Trophoblast cell (in vitro differentiated cells and primary cell): ENCODE results near the gene CST3.

Experiments
- DNase-seq, 2 donors: peaks; one replicate each; pipeline ENCODE4 v3.0.0-alpha.2; 2016
- H2AFZ ChIP-seq: 2 replicates; pipeline ENCODE4 v1.6.1; 2013; ENCODE audit warnings: low read length, moderate library complexity, mild to moderate bottlenecking; ENCODE audit not compliant: insufficient read depth, poor library complexity
- H2AK5ac ChIP-seq: 2 replicates; pipeline ENCODE4 v1.6.1; 2013; ENCODE audit warnings: mild to moderate bottlenecking, low read length
- H2BK120ac ChIP-seq: 2 replicates; pipeline ENCODE4 v1.6.1; 2013; ENCODE audit warnings: low read length, mild to moderate bottlenecking, moderate library complexity; ENCODE audit not compliant: insufficient read depth, poor library complexity
- H2BK12ac ChIP-seq: 2 replicates; pipeline ENCODE4 v1.6.1; 2013; ENCODE audit warnings: mild to moderate bottlenecking, low read length, moderate library complexity
- H2BK5ac ChIP-seq: 2 replicates; pipeline ENCODE4 v1.6.1; 2013; ENCODE audit warnings: low read length, low read depth, moderate library complexity, mild to moderate bottlenecking; ENCODE audit not compliant: poor library complexity
- H3K14ac ChIP-seq: 2 replicates; pipeline ENCODE4 v1.6.1; 2013; ENCODE audit warnings: mild to moderate bottlenecking, low read length
- H3K18ac ChIP-seq: 2 replicates; pipeline ENCODE4 v1.6.1; 2013; ENCODE audit warnings: mild to moderate bottlenecking, low read length
- H3K23ac ChIP-seq: 2 replicates; pipeline ENCODE4 v1.6.1; 2013; ENCODE audit warnings: low read length
- H3K27ac ChIP-seq: 2 replicates; pipeline ENCODE4 v1.5.1; 2013; ENCODE audit warnings: low read depth, mild to moderate bottlenecking, inconsistent platforms, low read length, moderate library complexity
- H3K27me3 ChIP-seq: 2 replicates; pipeline ENCODE4 v1.6.1; 2013; ENCODE audit warnings: inconsistent platforms, mild to moderate bottlenecking, low read length, moderate library complexity; ENCODE audit not compliant: insufficient read depth
- H3K36me3 ChIP-seq, 2 experiments: 1 replicate in 1 of 2; 2 replicates in 1 of 2; pipeline ENCODE4 v1.6.1; 2013; ENCODE audit warnings: low read length in 2 of 2, mild to moderate bottlenecking in 2 of 2, moderate library complexity in 1 of 2; ENCODE audit not compliant: insufficient read depth in 2 of 2, control insufficient read depth in 1 of 2
- H3K4ac ChIP-seq: 2 replicates; pipeline ENCODE4 v1.6.1; 2013; ENCODE audit warnings: low read depth, mild to moderate bottlenecking, low read length, moderate library complexity
- H3K4me1 ChIP-seq, 2 experiments: 1 replicate in 1 of 2; 2 replicates in 1 of 2; pipeline ENCODE4 v1.6.1; 2013; ENCODE audit warnings: low read length in 2 of 2, mild to moderate bottlenecking in 2 of 2, moderate library complexity in 1 of 2; ENCODE audit not compliant: insufficient read depth in 2 of 2, control insufficient read depth in 1 of 2
- H3K4me2 ChIP-seq: 2 replicates; pipeline ENCODE4 v1.6.1; 2013; ENCODE audit warnings: inconsistent platforms, mild to moderate bottlenecking, low read length, moderate library complexity
- H3K4me3 ChIP-seq: 2 replicates; pipeline ENCODE4 v1.5.1; 2013; ENCODE audit warnings: mild to moderate bottlenecking, low read depth, low read length, inconsistent platforms
- H3K79me1 ChIP-seq: one replicate; pipeline ENCODE4 v1.6.1; 2013; ENCODE audit warnings: low read length
- H3K79me2 ChIP-seq: 2 replicates; pipeline ENCODE4 v1.6.1; 2013; ENCODE audit warnings: low read length, mild to moderate bottlenecking; ENCODE audit not compliant: control insufficient read depth, insufficient read depth, poor library complexity
- H3K9ac ChIP-seq: 2 replicates; pipeline ENCODE4 v1.6.1; 2013; ENCODE audit warnings: mild to moderate bottlenecking, low read length
- H3K9me3 ChIP-seq: 2 replicates; pipeline ENCODE4 v1.6.1; 2013; ENCODE audit warnings: low read depth, mild to moderate bottlenecking, control low read depth, inconsistent platforms, low read length; ENCODE audit not compliant: insufficient read depth
- H4K12ac ChIP-seq: 2 replicates; pipeline ENCODE4 v1.6.1; 2013; ENCODE audit warnings: low read depth, mild to moderate bottlenecking, low read length, moderate library complexity
- H4K8ac ChIP-seq: 2 replicates; pipeline ENCODE4 v1.6.1; 2013; ENCODE audit warnings: low read depth, mild to moderate bottlenecking, low read length, moderate library complexity
- H4K91ac ChIP-seq: one replicate; pipeline ENCODE4 v1.6.1; 2013; ENCODE audit warnings: low read depth, mild to moderate bottlenecking, low read length, moderate library complexity
- WGBS: extraction: QIAGEN DNeasy Blood & Tissue Kit; methylation state at CpG from one replicate; pipeline ENCODE4 v1.1.7; 2013; ENCODE audit warnings: missing lambda C conversion rate; ENCODE audit not compliant: insufficient read length, insufficient coverage; ENCODE audit errors: extremely low coverage; 5-methylcytosine and 5-hydroxymethylcytosine counted together

CST3 gene

GRCh38 chr20:23585449-23585807 lies 52.3 kb downstream of the CST3 start:
- Histone ChIP-seq H3K18ac (no peak overlapping the region), H4K8ac (no peak overlapping the region), H3K9ac (no peak overlapping the region), H4K12ac (no peak overlapping the region), H3K27me3 (no peaks in the 10 kb centered on the region), H3K14ac (no peak overlapping the region), H3K4me1 (no peaks in the 10 kb centered on the region), H3K27ac (no peak overlapping the region), H2BK5ac (no peak overlapping the region), H3K4ac (no peak overlapping the region), H3K79me1 (no peaks in the 10 kb centered on the region), H2AK5ac (no peak overlapping the region), H3K36me3 (no peaks in the 10 kb centered on the region), H2BK12ac (no peak overlapping the region), H3K23ac (no peak overlapping the region), H3K4me3 (no peak overlapping the region), H4K91ac (no peak overlapping the region), H2BK120ac (no peak overlapping the region), H3K79me2 (no peaks in the 10 kb centered on the region), H2AFZ (no peak overlapping the region), H3K4me2 (no peak overlapping the region), H3K9me3 (no peaks in the 10 kb centered on the region)
- no peak for DNase-seq
- WGBS = no CpG with 5 or more reads among the region's 5 CpGs

- Histone ChIP-seq H3K14ac (no peak overlapping the region), H3K4me1 (no peaks in the 10 kb centered on the region), H4K12ac (no peak overlapping the region), H3K36me3 (no peaks in the 10 kb centered on the region), H3K9ac (no peak overlapping the region), H2BK120ac (no peak overlapping the region), H3K23ac (no peak overlapping the region), H3K79me2 (no peaks in the 10 kb centered on the region), H3K4me2 (no peak overlapping the region), H4K91ac (no peak overlapping the region), H3K18ac (no peak overlapping the region), H2AK5ac (no peak overlapping the region), H3K9me3 (no peaks in the 10 kb centered on the region), H2AFZ (no peak overlapping the region), H3K79me1 (no peaks in the 10 kb centered on the region), H2BK5ac (no peak overlapping the region), H2BK12ac (no peak overlapping the region), H3K27me3 (no peaks in the 10 kb centered on the region), H4K8ac (no peak overlapping the region), H3K27ac (no peak overlapping the region), H3K4me3 (no peak overlapping the region), H3K4ac (no peak overlapping the region)
- WGBS = no CpG with 5 or more reads among the region's 5 CpGs
- no peak for DNase-seq
Observed at GRCh38 chr20:23584434-23585199, 53.1 kb downstream of the CST3 start.
